ENCODE measurements around the gene PTGES.

GRCh38 chr9:129701549-129701948 lies 51.3 kb downstream of the PTGES start:
- TF ChIP-seq POLR2A (IDR thresholded peaks at IDR 0.05) (no peak), CTCF (IDR thresholded peaks at IDR 0.05) (no peak)
